Ishikawa (cell line): ENCODE data around the gene SH3BP2.

ENCODE experiments used
- CEBPB ChIP-seq: IDR thresholded peaks from 2 replicates; pipeline ENCODE4 v1.6.1; 2012
- CREB1 ChIP-seq: IDR thresholded peaks from 2 replicates; pipeline ENCODE4 v1.6.1; 2012; ENCODE audit warnings: low read depth
- EGR1 ChIP-seq: IDR thresholded peaks from 2 replicates; pipeline ENCODE4 v1.6.1; 2012
- EP300 ChIP-seq: IDR thresholded peaks from 2 replicates; pipeline ENCODE4 v1.6.1; 2012; ENCODE audit warnings: borderline replicate concordance
- FOXM1 ChIP-seq: IDR thresholded peaks from 2 replicates; pipeline ENCODE4 v1.6.1; 2012; ENCODE audit warnings: low read depth, borderline replicate concordance
- MAX ChIP-seq: IDR thresholded peaks from 2 replicates; pipeline ENCODE4 v1.6.1; 2012
- NFIC ChIP-seq: IDR thresholded peaks from 2 replicates; pipeline ENCODE4 v1.6.1; 2012
- RAD21 ChIP-seq: IDR thresholded peaks from 2 replicates; pipeline ENCODE4 v1.6.1; 2012; ENCODE audit warnings: low read depth
- REST ChIP-seq: IDR thresholded peaks from 2 replicates; pipeline ENCODE4 v1.6.1; 2012; ENCODE audit warnings: low read depth, mild to moderate bottlenecking
- TAF1 ChIP-seq: IDR thresholded peaks from 2 replicates; pipeline ENCODE4 v1.6.1; 2012; ENCODE audit warnings: low read depth, mild to moderate bottlenecking
- TCF12 ChIP-seq: IDR thresholded peaks from 2 replicates; pipeline ENCODE4 v1.6.1; 2012; ENCODE audit warnings: low read depth
- TEAD4 ChIP-seq: IDR thresholded peaks from 2 replicates; pipeline ENCODE4 v1.6.1; 2012
- YY1 ChIP-seq: IDR thresholded peaks from 2 replicates; pipeline ENCODE4 v1.6.1; 2012; ENCODE audit warnings: low read depth
- ZBTB7A ChIP-seq: IDR thresholded peaks from 2 replicates; pipeline ENCODE4 v1.6.1; 2012; ENCODE audit warnings: low read depth
- TF ChIP-seq, protein P1 (sequence below): IDR thresholded peaks from 2 replicates; pipeline ENCODE4 v1.6.1; 2012

Gene SH3BP2

GRCh38 chr4:2863649-2864048 lies 70.8 kb downstream of the SH3BP2 start:
- TF ChIP-seq FOXM1: no peak
- TF ChIP-seq RAD21: no peak
- no peak for TF ChIP-seq CEBPB
- TF ChIP-seq, protein P1, sequence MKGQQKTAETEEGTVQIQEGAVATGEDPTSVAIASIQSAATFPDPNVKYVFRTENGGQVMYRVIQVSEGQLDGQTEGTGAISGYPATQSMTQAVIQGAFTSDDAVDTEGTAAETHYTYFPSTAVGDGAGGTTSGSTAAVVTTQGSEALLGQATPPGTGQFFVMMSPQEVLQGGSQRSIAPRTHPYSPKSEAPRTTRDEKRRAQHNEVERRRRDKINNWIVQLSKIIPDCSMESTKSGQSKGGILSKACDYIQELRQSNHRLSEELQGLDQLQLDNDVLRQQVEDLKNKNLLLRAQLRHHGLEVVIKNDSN: no peak
- TF ChIP-seq REST: no peak
- no peak for TF ChIP-seq NFIC
- no peak for TF ChIP-seq TCF12

GRCh38 chr4:2865196-2865780 lies 72.4 kb downstream of the SH3BP2 start:
- TF ChIP-seq CREB1 (no peak), YY1 (no peak), FOXM1 (no peak), EGR1 (no peak), MAX (no peak), TCF12 (no peak), TAF1 (no peak), CEBPB (no peak), TEAD4 (no peak), ZBTB7A (no peak), EP300 (no peak), NFIC (no peak), RAD21 (no peak), REST (no peak)
- TF ChIP-seq, protein P1: no peak

DNA sequence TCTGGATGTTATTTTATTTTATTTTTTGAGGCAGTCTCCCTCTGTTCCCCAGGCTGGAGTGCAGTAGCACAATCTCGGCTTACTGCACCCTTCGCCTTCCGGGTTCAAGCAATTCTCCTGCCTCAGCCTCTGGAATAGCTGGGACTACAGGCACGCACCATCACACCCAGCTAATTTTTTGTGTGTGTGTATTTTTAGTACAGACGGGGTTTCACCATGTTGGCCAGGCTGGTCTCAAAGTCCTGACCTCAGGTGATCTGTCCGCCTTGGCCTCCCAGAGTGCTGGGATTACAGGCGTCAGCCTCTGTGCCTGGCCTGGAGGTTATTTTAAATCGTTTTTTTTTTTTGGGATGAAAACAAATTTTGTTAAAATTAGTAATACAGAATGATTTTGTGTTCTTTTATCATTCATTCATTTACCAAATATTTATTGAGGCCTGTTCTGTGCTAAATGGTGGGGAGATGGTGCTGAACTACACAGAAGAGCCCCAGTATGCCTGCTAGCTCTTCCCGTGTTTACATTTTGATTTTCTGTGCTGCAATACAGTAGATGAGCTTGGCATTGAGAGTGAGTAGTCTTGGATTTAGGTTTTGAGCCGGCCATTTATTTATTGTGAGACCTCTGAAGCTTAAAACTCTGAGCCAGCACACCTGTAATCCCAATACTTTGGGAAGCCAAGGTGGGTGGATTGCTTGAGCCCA lies 73.4 kb downstream of the SH3BP2 start:
- TF ChIP-seq CEBPB: no peak
- no peak for TF ChIP-seq CREB1

DNA sequence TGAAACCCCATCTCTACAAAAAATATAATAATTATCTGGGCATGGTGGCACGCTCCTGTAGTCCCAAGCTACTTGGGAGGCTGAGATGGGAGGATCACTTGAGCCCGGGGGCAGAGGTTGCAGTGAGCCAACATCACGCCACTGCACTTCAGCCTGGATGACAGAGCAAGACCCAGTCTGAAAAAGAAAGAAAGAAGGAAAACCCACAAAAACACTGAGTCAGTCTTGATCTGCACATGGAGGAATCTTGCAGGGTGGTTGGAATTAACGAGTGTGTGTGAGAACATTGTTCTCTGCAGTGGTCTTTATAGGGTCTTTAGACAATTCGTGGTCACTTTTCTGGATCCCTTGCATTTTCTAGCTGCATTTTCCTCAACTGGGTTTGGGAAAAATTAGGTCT lies 74.0 kb downstream of the SH3BP2 start:
- TF ChIP-seq EP300 (no peak), MAX (no peak), REST (no peak), YY1 (no peak), EGR1 (no peak), ZBTB7A (no peak), TAF1 (no peak)
